ENCODE results near the gene AK8.

DNA sequence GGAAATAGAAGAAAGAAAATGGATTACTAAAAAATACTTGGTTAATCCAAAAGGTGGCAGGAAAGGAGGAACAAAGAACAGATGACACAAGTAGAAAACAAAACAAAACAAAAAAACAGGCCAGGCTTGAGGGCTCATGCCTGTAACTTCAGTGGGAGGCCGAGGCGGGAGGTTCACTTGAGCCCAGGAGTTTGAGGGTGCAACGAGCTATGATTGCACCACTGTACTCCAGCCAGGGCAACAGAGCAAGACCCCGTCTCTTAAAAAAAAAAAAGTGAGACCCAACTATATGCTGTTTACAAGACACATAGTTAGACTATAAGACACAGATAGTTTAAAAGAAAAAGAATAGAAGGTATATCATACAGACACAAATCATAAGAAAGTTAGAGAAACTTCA, 59.5 kb downstream of the AK8 start:
- TF ChIP-seq, protein P1, sequence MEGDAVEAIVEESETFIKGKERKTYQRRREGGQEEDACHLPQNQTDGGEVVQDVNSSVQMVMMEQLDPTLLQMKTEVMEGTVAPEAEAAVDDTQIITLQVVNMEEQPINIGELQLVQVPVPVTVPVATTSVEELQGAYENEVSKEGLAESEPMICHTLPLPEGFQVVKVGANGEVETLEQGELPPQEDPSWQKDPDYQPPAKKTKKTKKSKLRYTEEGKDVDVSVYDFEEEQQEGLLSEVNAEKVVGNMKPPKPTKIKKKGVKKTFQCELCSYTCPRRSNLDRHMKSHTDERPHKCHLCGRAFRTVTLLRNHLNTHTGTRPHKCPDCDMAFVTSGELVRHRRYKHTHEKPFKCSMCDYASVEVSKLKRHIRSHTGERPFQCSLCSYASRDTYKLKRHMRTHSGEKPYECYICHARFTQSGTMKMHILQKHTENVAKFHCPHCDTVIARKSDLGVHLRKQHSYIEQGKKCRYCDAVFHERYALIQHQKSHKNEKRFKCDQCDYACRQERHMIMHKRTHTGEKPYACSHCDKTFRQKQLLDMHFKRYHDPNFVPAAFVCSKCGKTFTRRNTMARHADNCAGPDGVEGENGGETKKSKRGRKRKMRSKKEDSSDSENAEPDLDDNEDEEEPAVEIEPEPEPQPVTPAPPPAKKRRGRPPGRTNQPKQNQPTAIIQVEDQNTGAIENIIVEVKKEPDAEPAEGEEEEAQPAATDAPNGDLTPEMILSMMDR (IDR thresholded peaks at IDR 0.05; ENCODE audit: poor library complexity) = no peak
- TF ChIP-seq EZH2 (IDR thresholded peaks at IDR 0.05; ENCODE audit: borderline replicate concordance) (no peak), EZH2phosphoT487 (IDR thresholded peaks at IDR 0.05; ENCODE audit: low read depth, severe bottlenecking, unreplicated experiment) (no peak)
